ENCODE results near the gene ARHGAP19. TPM values are rescaled to one million over a fixed set of nuclear protein-coding genes. Genes with fewer than 3 reads are reported as not detected.

Gene ARHGAP19
- total and polyA plus RNA-seq, 9 of the 15 experiments (the other 6 are each of a cell fraction or from before 2014, with no cell fraction given), result 14.8 to 49.5 (median 26.8) TPM

GRCh38 chr10:97334370-97335175 lies 42.1 kb upstream of the ARHGAP19 start, which contains the start of gene FRAT2 (continued):
- TF ChIP-seq PHB2 (IDR thresholded peaks at IDR 0.05; ENCODE audit: low read depth), result no peak
- TF ChIP-seq SFPQ (IDR thresholded peaks at IDR 0.05; ENCODE audit: low read depth, low read length), result no peak
- peak; percentile 71; the same call in 1 of the 2 replicates for TF ChIP-seq RB1 (IDR thresholded peaks at IDR 0.05; ENCODE audit: low read depth)
- no peak for TF ChIP-seq ARID3B (CRISPR knock-in tag; IDR thresholded peaks at IDR 0.05; ENCODE audit: borderline replicate concordance)
- TF ChIP-seq CC2D1A (IDR thresholded peaks at IDR 0.05), result no peak
- TF ChIP-seq KLF10 (CRISPR knock-in tag; IDR thresholded peaks at IDR 0.05), result no peak
- TF ChIP-seq ZNF253 (CRISPR knock-in tag; conservative IDR thresholded peaks at IDR 0.05), result no peak
- TF ChIP-seq TCF7 (IDR thresholded peaks at IDR 0.05; ENCODE audit: borderline replicate concordance), result no peak
- peak; percentile 54; the same call in 1 of the 2 replicates for TF ChIP-seq CTBP1 (IDR thresholded peaks at IDR 0.05; ENCODE audit: borderline replicate concordance)
- no peak for TF ChIP-seq NELFE (IDR thresholded peaks at IDR 0.05; ENCODE audit: insufficient read depth, insufficient read length)
- no peak for TF ChIP-seq YBX1 (IDR thresholded peaks at IDR 0.05)
- peak; percentile 76; the same call in 1 of the 2 replicates for TF ChIP-seq MTA3 (IDR thresholded peaks at IDR 0.05; ENCODE audit: borderline replicate concordance)
- no peak for TF ChIP-seq ZNF23 (CRISPR knock-in tag; IDR thresholded peaks at IDR 0.05)
- TF ChIP-seq SOX6 (IDR thresholded peaks at IDR 0.05), result peak; percentile 82; the same call in 1 of the 2 replicates
- no peak for TF ChIP-seq ZNF280A (IDR thresholded peaks at IDR 0.05; ENCODE audit: low read depth, partially characterized antibody)
- TF ChIP-seq NKRF (IDR thresholded peaks at IDR 0.05; ENCODE audit: borderline replicate concordance), result peak; percentile 70; the same call in 1 of the 2 replicates
- peak; percentile 83 for TF ChIP-seq SP1 (CRISPR knock-in tag; IDR thresholded peaks at IDR 0.05)
- no peak for TF ChIP-seq ZNF175 (CRISPR knock-in tag; IDR thresholded peaks at IDR 0.05; ENCODE audit: low read depth)
- TF ChIP-seq EHMT2 (IDR thresholded peaks at IDR 0.05), result no peak

All from K562 (cell line).